PC-9 (cell line): ENCODE data around the gene KLHL40. TPM values are rescaled to one million over a fixed set of nuclear protein-coding genes. Genes with fewer than 3 reads are reported as not detected.

Experiments
- BruUV-seq: library from RNA; stranded (reverse); fragments of 400-500 nt; replicated peaks from 2 replicates; lab custom pipeline; 2021; lab: Mats Ljungman, UMichigan
- CTCF ChIA-PET: fragments of 300-600 bp; sonication (Branson Sonifier 250); formaldehyde crosslinking; loops from one replicate; lab custom pipeline; 2022; ENCODE audit warnings: antibody characterized with exemption; lab: Charles Lee
- POLR2A ChIA-PET: fragments of 300-600 bp; sonication (Branson Sonifier 250); formaldehyde crosslinking; loops from one replicate; lab custom pipeline; 2022; ENCODE audit warnings: antibody characterized with exemption; ENCODE audit not compliant: unreplicated experiment; lab: Charles Lee
- DNase-seq, 2 experiments: peaks; one replicate each; pipeline versions ENCODE4 v3.0.0 to v3.0.0-alpha.2; 2015 to 2022; ENCODE audit warnings: mixed read lengths in 1 of 2
- H2AFZ ChIP-seq: fragments of 200-600 bp; sonication (generic); 2 replicates; pipeline ENCODE4 v1.8.1; 2017; ENCODE audit warnings: antibody characterized with exemption
- H3F3A ChIP-seq: fragments of 200-600 bp; sonication (generic); 2 replicates; pipeline ENCODE4 v1.8.1; 2017; ENCODE audit warnings: antibody characterized with exemption, mild to moderate bottlenecking, low read depth; ENCODE audit not compliant: insufficient read depth
- H3K27ac ChIP-seq: fragments of 200-600 bp; sonication (generic); 2 replicates; pipeline ENCODE4 v1.6.1; 2016; ENCODE audit warnings: mixed run types
- H3K27me3 ChIP-seq: fragments of 200-600 bp; sonication (generic); 2 replicates; pipeline ENCODE4 v1.6.1; 2016; ENCODE audit warnings: low read depth, mixed run types; ENCODE audit not compliant: insufficient read depth
- H3K36me3 ChIP-seq: fragments of 200-600 bp; sonication (generic); 2 replicates; pipeline ENCODE4 v1.6.1; 2016; ENCODE audit warnings: low read depth, mixed run types
- H3K4me1 ChIP-seq: fragments of 200-600 bp; sonication (generic); replicated peaks from 2 replicates; pipeline ENCODE4 v1.6.1; 2016; ENCODE audit warnings: mixed run types; ENCODE audit not compliant: insufficient read depth
- H3K4me2 ChIP-seq: fragments of 200-600 bp; sonication (generic); 2 replicates; pipeline ENCODE4 v1.6.1; 2017; ENCODE audit warnings: mixed run types
- H3K4me3 ChIP-seq: fragments of 200-600 bp; sonication (generic); 2 replicates; pipeline ENCODE4 v1.6.1; 2016; ENCODE audit warnings: mixed run types
- H3K79me2 ChIP-seq: fragments of 200-600 bp; sonication (generic); 2 replicates; pipeline ENCODE4 v1.6.1; 2017; ENCODE audit warnings: low read depth, mixed run types
- H3K9me2 ChIP-seq: fragments of 200-600 bp; sonication (generic); 2 replicates; pipeline ENCODE4 v1.8.1; 2017; ENCODE audit warnings: mild to moderate bottlenecking; ENCODE audit not compliant: insufficient read depth
- H3K9me3 ChIP-seq: fragments of 200-600 bp; sonication (generic); 2 replicates; pipeline ENCODE4 v1.8.1; 2016; ENCODE audit warnings: low read depth; ENCODE audit not compliant: insufficient read depth
- H4K20me1 ChIP-seq: fragments of 200-600 bp; sonication (generic); 2 replicates; pipeline ENCODE4 v1.8.1; 2017; ENCODE audit not compliant: insufficient read depth
- CTCF ChIP-seq: fragments of 200-600 bp; sonication (generic); conservative IDR thresholded peaks from 2 replicates; pipeline ENCODE4 v1.6.1; 2017; ENCODE audit warnings: mixed run types, antibody characterized with exemption, mild to moderate bottlenecking, moderate library complexity
- EZH2 ChIP-seq: fragments of 200-600 bp; sonication (generic); IDR thresholded peaks from 2 replicates; pipeline ENCODE4 v1.8.0; 2017; ENCODE audit warnings: antibody characterized with exemption, low read depth
- intact Hi-C: fragments of 100-400 bp; cut with micrococcal nuclease; formaldehyde crosslinking; loops from one replicate; pipeline ENCODE4 v1.10.0; 2022; ENCODE audit not compliant: unreplicated experiment
- total RNA-seq: library from RNA; stranded (reverse); gene quantifications from 2 replicates; pipeline ENCODE4 v1.2.3, GENCODE V29; 2021

KLHL40 gene
- total RNA-seq, 1 experiment from 2014 or later, result not detected

GRCh38 chr3:42739401-42740158 is 54.2 kb downstream of the KLHL40 start:
- BruUV-seq, result no TSS peak
- H4K20me1 ChIP-seq, result no peaks in the 10 kb centered on the region
- 0 out of 2 replicates have a peak, but pooled peaks cover 6% of the 10 kb centered on the region for H3K27me3 ChIP-seq
- TF ChIP-seq CTCF, result no peak
- no peak for TF ChIP-seq EZH2
- H3K27ac ChIP-seq, result no peak overlapping the region
- H3K36me3 ChIP-seq, result no peaks in the 10 kb centered on the region
- POLR2A ChIA-PET, result no interaction called here
- H3K4me1 ChIP-seq, result no peaks in the 10 kb centered on the region
- H3K9me2 ChIP-seq, result no peaks in the 10 kb centered on the region
- intact Hi-C loops, result loop anchor here (5.0 kb wide), 1 partner anchor 182 kb away; no protein-coding TSS in a partner anchor
- DNase-seq, result no peak
- H3K79me2 ChIP-seq, result no peaks in the 10 kb centered on the region
- H3F3A ChIP-seq, result 0 out of 2 replicates have a peak, but pooled peaks cover 3% of the 10 kb centered on the region
- H3K4me3 ChIP-seq, result no peak overlapping the region
- H3K9me3 ChIP-seq, result no peaks in the 10 kb centered on the region
- no peak overlapping the region for H3K4me2 ChIP-seq
- no peak overlapping the region for H2AFZ ChIP-seq
- CTCF ChIA-PET, result no interaction called here

GRCh38 chr3:42741796-42742195 is 56.5 kb downstream of the KLHL40 start:
- intact Hi-C loops, result loop anchor here (5.0 kb wide), 1 partner anchor 184 kb away; no protein-coding TSS in a partner anchor
- ChIA-PET CTCF (no interaction called here), POLR2A (no interaction called here)
- no peak overlapping the region for H3K4me3 ChIP-seq
- no peaks in the 10 kb centered on the region for H4K20me1 ChIP-seq
- no peaks in the 10 kb centered on the region for H3K27me3 ChIP-seq
- H3K79me2 ChIP-seq, result no peaks in the 10 kb centered on the region
- H3K9me2 ChIP-seq, result no peaks in the 10 kb centered on the region
- H3K36me3 ChIP-seq, result no peaks in the 10 kb centered on the region
- H3K4me1 ChIP-seq, result 0 out of 2 replicates have a peak, but pooled peaks cover 12% of the 10 kb centered on the region
- H2AFZ ChIP-seq, result no peak overlapping the region
- no peak overlapping the region for H3K27ac ChIP-seq
- no peaks in the 10 kb centered on the region for H3K9me3 ChIP-seq
- H3K4me2 ChIP-seq, result no peak overlapping the region
- no peak for TF ChIP-seq CTCF
- TF ChIP-seq EZH2, result no peak
- H3F3A ChIP-seq, result 0 out of 2 replicates have a peak, but pooled peaks cover 3% of the 10 kb centered on the region
- no TSS peak for BruUV-seq
- no peak for DNase-seq

Other genes with a start within 250 kb of the KLHL40 start
- 19.7 and 23.9 TPM in 2 replicates for gene VIPR1, start 182.9 kb upstream of the KLHL40 start, total RNA-seq
- gene SEC22C, start 103.6 kb upstream of the KLHL40 start, total RNA-seq, result 38.1 and 42.4 TPM in 2 replicates
- gene SS18L2, start 94.7 kb upstream of the KLHL40 start, total RNA-seq, result 28.8 and 34.5 TPM in 2 replicates
- gene NKTR, start 84.9 kb upstream of the KLHL40 start, total RNA-seq, result 66.0 and 70.5 TPM in 2 replicates
- 8.1 and 9.6 TPM in 2 replicates for gene ZBTB47, start 31.8 kb upstream of the KLHL40 start, total RNA-seq
- gene HHATL, start 17.3 kb downstream of the KLHL40 start, total RNA-seq, result not detected in 2 replicates
- 0.41 TPM in 1 of 2 replicates, not detected in the other for gene CCDC13, start 87.7 kb downstream of the KLHL40 start, total RNA-seq
- gene HIGD1A, start 119.0 kb downstream of the KLHL40 start, total RNA-seq, result 48.2 and 69.7 TPM in 2 replicates
- 1.0 and 2.9 TPM in 2 replicates for gene ACKR2, start 123.9 kb downstream of the KLHL40 start, total RNA-seq
- not detected in 2 replicates for gene CYP8B1, start 190.3 kb downstream of the KLHL40 start, total RNA-seq
- 7.5 and 9.2 TPM in 2 replicates for gene ZNF662, start 220.6 kb downstream of the KLHL40 start, total RNA-seq